OCI-LY3 (cell line): ENCODE measurements around the gene GANAB.
A peak's percentile ranks its signal among the peaks of the same experiment; 100 is the strongest.

Experiments
- H2AFZ ChIP-seq: fragments of 200-600, 300-600 bp; shearing (Covaris generic); 2 replicates; pipeline ENCODE4 v1.6.0; 2014; ENCODE audit warnings: antibody characterized with exemption, low read depth, low read length
- H3K27ac ChIP-seq: fragments of 200-600, 300-600 bp; sonication (generic); 2 replicates; pipeline ENCODE4 v1.5.1; 2014; ENCODE audit warnings: mild to moderate bottlenecking, low read length, moderate library complexity, mixed read lengths
- H3K27me3 ChIP-seq: fragments of 200-600, 300-600 bp; sonication (generic); 2 replicates; pipeline ENCODE4 v1.6.1; 2014; ENCODE audit warnings: low read depth, low read length, mixed read lengths
- H3K36me3 ChIP-seq: fragments of 200-600, 300-600 bp; sonication (generic); replicated peaks from 2 replicates; pipeline ENCODE3; 2014; ENCODE audit warnings: low read depth, low read length, mixed read lengths
- H3K4me1 ChIP-seq: fragments of 300-600, 200-600 bp; sonication (generic); 2 replicates; pipeline ENCODE4 v1.6.1; 2014; ENCODE audit warnings: low read length, mixed read lengths
- H3K4me2 ChIP-seq: fragments of 200-600, 300-600 bp; sonication (generic); 2 replicates; pipeline ENCODE4 v1.6.1; 2014; ENCODE audit warnings: low read length, mixed read lengths
- H3K4me3 ChIP-seq: fragments of 300-600, 200-600 bp; sonication (generic); 2 replicates; pipeline ENCODE4 v1.5.1; 2014; ENCODE audit warnings: antibody characterized with exemption, mild to moderate bottlenecking, low read length, moderate library complexity
- H3K79me2 ChIP-seq: fragments of 300-600, 200-600 bp; shearing (Covaris generic); 2 replicates; pipeline ENCODE4 v1.6.1; 2014; ENCODE audit warnings: mild to moderate bottlenecking, low read length, mixed read lengths
- H3K9ac ChIP-seq: fragments of 300-600, 200-600 bp; shearing (Covaris generic); 2 replicates; pipeline ENCODE4 v1.6.0; 2014; ENCODE audit warnings: mild to moderate bottlenecking, low read length, moderate library complexity
- H3K9me3 ChIP-seq: fragments of 200-600, 300-600 bp; shearing (Covaris generic); 2 replicates; pipeline ENCODE4 v1.6.1; 2014; ENCODE audit warnings: low read length, mixed read lengths; ENCODE audit not compliant: insufficient read depth
- H4K20me1 ChIP-seq: fragments of 200-600, 300-600 bp; sonication (generic); 2 replicates; pipeline ENCODE4 v1.6.1; 2016; ENCODE audit warnings: low read length, mixed read lengths; ENCODE audit not compliant: insufficient read depth
- CTCF ChIP-seq: fragments of 200-600, 300-600 bp; sonication (generic); IDR thresholded peaks from 2 replicates; pipeline ENCODE4 v1.5.1; 2014; ENCODE audit warnings: antibody characterized with exemption, low read length, low read depth
- EZH2phosphoT487 ChIP-seq: fragments of 200-600 bp; shearing (Covaris generic); IDR thresholded peaks from 2 replicates; pipeline ENCODE4 v1.6.1; 2018; ENCODE audit warnings: antibody characterized with exemption, mixed run types, low read depth

Gene GANAB

GRCh38 chr11:62678770-62679696 is 32.6 kb upstream of the GANAB start, which contains the start of gene UBXN1:
Gene UBXN1 (minus strand): TSS chr11:62679073. CDS start chr11:62678923, 150 bp downstream.
- Histone ChIP-seq H3K36me3 (peaks cover 20% of the 10 kb centered on the region), H3K9me3 (no peaks in the 10 kb centered on the region), H2AFZ (peak within 1 kb of the TSS; percentile 91), H3K4me2 (peak within 1 kb of the TSS; percentile 97), H3K79me2 (peaks cover 35% of the 10 kb centered on the region), H3K4me1 (peaks cover 19% of the 10 kb centered on the region), H3K4me3 (peak within 1 kb of the TSS; percentile 97), H4K20me1 (no peaks in the 10 kb centered on the region), H3K27ac (peak within 1 kb of the TSS; percentile 74), H3K27me3 (no peaks in the 10 kb centered on the region), H3K9ac (peak within 1 kb of the TSS; percentile 89)
- TF ChIP-seq EZH2phosphoT487 (no peak), CTCF (no peak)

- H3K9me3 ChIP-seq = no peaks in the 10 kb centered on the region
- H3K36me3 ChIP-seq = peaks cover 24% of the 10 kb centered on the region
- H3K79me2 ChIP-seq = peaks cover 41% of the 10 kb centered on the region
- TF ChIP-seq CTCF = no peak
- TF ChIP-seq EZH2phosphoT487 = no peak
- H3K27ac ChIP-seq = peak overlapping the region; percentile 74
- H3K9ac ChIP-seq = peak overlapping the region; percentile 89
- H3K27me3 ChIP-seq = no peaks in the 10 kb centered on the region
- H4K20me1 ChIP-seq = no peaks in the 10 kb centered on the region
- no peak overlapping the region for H2AFZ ChIP-seq
- peak overlapping the region; percentile 97 for H3K4me2 ChIP-seq
- peak overlapping the region; percentile 97 for H3K4me3 ChIP-seq
- peaks cover 19% of the 10 kb centered on the region for H3K4me1 ChIP-seq
Observed at GRCh38 chr11:62678433-62678769, 32.0 kb upstream of the GANAB start.

- Histone ChIP-seq H3K9ac (peak overlapping the region; percentile 89; the same call in 1 of the 2 replicates), H2AFZ (no peak overlapping the region), H3K27ac (no peak overlapping the region), H3K36me3 (peaks cover 29% of the 10 kb centered on the region), H3K4me2 (peak overlapping the region; percentile 97), H3K9me3 (no peaks in the 10 kb centered on the region), H4K20me1 (no peaks in the 10 kb centered on the region), H3K79me2 (peaks cover 48% of the 10 kb centered on the region), H3K4me1 (peaks cover 23% of the 10 kb centered on the region), H3K27me3 (no peaks in the 10 kb centered on the region), H3K4me3 (peak overlapping the region; percentile 97)
- TF ChIP-seq EZH2phosphoT487 (no peak), CTCF (no peak)
Observed at GRCh38 chr11:62677714-62678113, 31.3 kb upstream of the GANAB start.

- Histone ChIP-seq H3K4me2 (no peak overlapping the region), H3K4me3 (no peak overlapping the region), H3K27ac (no peak overlapping the region), H3K27me3 (no peaks in the 10 kb centered on the region), H3K36me3 (peaks cover 29% of the 10 kb centered on the region), H3K4me1 (peaks cover 28% of the 10 kb centered on the region), H3K9ac (no peak overlapping the region), H3K79me2 (peaks cover 53% of the 10 kb centered on the region), H4K20me1 (no peaks in the 10 kb centered on the region), H2AFZ (no peak overlapping the region), H3K9me3 (no peaks in the 10 kb centered on the region)
- TF ChIP-seq EZH2phosphoT487 (no peak), CTCF (no peak)
Observed at GRCh38 chr11:62677156-62677555, 30.7 kb upstream of the GANAB start.
